Neural cell (in vitro differentiated cells): Measurements from ENCODE around the gene ATP11A. TPM values are rescaled to one million over a fixed set of nuclear protein-coding genes. Genes with fewer than 3 reads are reported as not detected.

Experiments
- H2AFZ ChIP-seq: fragments of 200-600, 300-800 bp; sonication (generic), shearing (Covaris generic); 2 replicates; pipeline ENCODE4 v1.6.0; 2014; ENCODE audit warnings: low read depth, mild to moderate bottlenecking, antibody characterized with exemption, low read length, moderate library complexity
- H3F3A ChIP-seq: fragments of 200-600 bp; shearing (Covaris generic); 2 replicates; pipeline ENCODE4 v1.6.1; 2016; ENCODE audit warnings: mild to moderate bottlenecking, moderate library complexity, mixed read lengths, antibody characterized with exemption, low read length; ENCODE audit not compliant: insufficient read depth, poor library complexity, severe bottlenecking
- H3K27ac ChIP-seq: fragments of 200-600, 300-800 bp; sonication (generic), shearing (Covaris generic); 2 replicates; pipeline ENCODE4 v1.5.1; 2014; ENCODE audit warnings: mild to moderate bottlenecking, low read length, moderate library complexity
- H3K27me3 ChIP-seq: fragments of 300-800, 200-600 bp; sonication (generic), shearing (Covaris generic); 2 replicates; pipeline ENCODE4 v1.6.0; 2014; ENCODE audit warnings: mild to moderate bottlenecking, low read depth, low read length, moderate library complexity; ENCODE audit not compliant: insufficient read depth
- H3K36me3 ChIP-seq: fragments of 300-800, 200-600 bp; sonication (generic), shearing (Covaris generic); 2 replicates; pipeline ENCODE4 v1.5.1; 2014; ENCODE audit warnings: mild to moderate bottlenecking, antibody characterized with exemption, low read length, moderate library complexity; ENCODE audit not compliant: insufficient read depth
- H3K4me2 ChIP-seq: fragments of 300-800, 200-600 bp; sonication (generic), shearing (Covaris generic); 2 replicates; pipeline ENCODE4 v1.6.0; 2014; ENCODE audit warnings: mild to moderate bottlenecking, low read length
- H3K4me3 ChIP-seq: fragments of 300-800, 200-600 bp; sonication (generic), shearing (Covaris generic); 2 replicates; pipeline ENCODE4 v1.5.1; 2014; ENCODE audit warnings: mild to moderate bottlenecking, low read length, moderate library complexity
- H3K79me2 ChIP-seq: fragments of 200-600 bp; shearing (Covaris generic); replicated peaks from 2 replicates; pipeline ENCODE4 v1.6.0; 2014; ENCODE audit warnings: mild to moderate bottlenecking, low read length, moderate library complexity; ENCODE audit not compliant: insufficient read depth
- H3K9ac ChIP-seq: fragments of 300-800, 200-600 bp; sonication (generic), shearing (Covaris generic); 2 replicates; pipeline ENCODE4 v1.6.1; 2016; ENCODE audit warnings: mild to moderate bottlenecking, low read length, mixed read lengths
- H3K9me2 ChIP-seq: fragments of 200-600 bp; shearing (Covaris generic); 2 replicates; pipeline ENCODE4 v1.6.1; 2016; ENCODE audit warnings: mild to moderate bottlenecking, low read length, mixed read lengths; ENCODE audit not compliant: insufficient read depth
- H3K9me3 ChIP-seq: fragments of 200-600, 300-800 bp; sonication (generic), shearing (Covaris generic); 2 replicates; pipeline ENCODE4 v1.6.1; 2016; ENCODE audit warnings: mild to moderate bottlenecking, mixed run types, low read length, moderate library complexity, mixed read lengths
- H4K20me1 ChIP-seq: fragments of 200-600 bp; shearing (Covaris generic); 2 replicates; pipeline ENCODE4 v1.6.1; 2016; ENCODE audit warnings: mild to moderate bottlenecking, mixed run types; ENCODE audit not compliant: insufficient read depth
- CTCF ChIP-seq: fragments of 450-650 bp; IDR thresholded peaks from 2 replicates; pipeline ENCODE4 v1.5.1; 2014; ENCODE audit warnings: antibody characterized with exemption, mild to moderate bottlenecking, moderate library complexity; ENCODE audit not compliant: poor library complexity, severe bottlenecking
- EP300 ChIP-seq: fragments of 450-650 bp; conservative IDR thresholded peaks from 2 replicates; pipeline ENCODE4 v1.6.1; 2014; ENCODE audit warnings: antibody characterized with exemption, mild to moderate bottlenecking, moderate library complexity; ENCODE audit not compliant: poor library complexity, severe bottlenecking
- EZH2 ChIP-seq: fragments of 200-600, 300-800 bp; shearing (Covaris generic), sonication (generic); IDR thresholded peaks from 2 replicates; pipeline ENCODE4 v1.6.1; 2014; ENCODE audit warnings: antibody characterized with exemption, low read length, borderline replicate concordance, mild to moderate bottlenecking; ENCODE audit not compliant: insufficient read depth, poor library complexity, severe bottlenecking
- MXI1 ChIP-seq: fragments of 450-650 bp; conservative IDR thresholded peaks from 2 replicates; pipeline ENCODE4 v1.6.1; 2014; ENCODE audit warnings: antibody characterized with exemption, mild to moderate bottlenecking; ENCODE audit not compliant: poor library complexity, severe bottlenecking
- POLR2AphosphoS5 ChIP-seq: IDR thresholded peaks from 2 replicates; pipeline ENCODE4 v1.6.1; 2012
- RAD21 ChIP-seq: fragments of 450-650 bp; conservative IDR thresholded peaks from 2 replicates; pipeline ENCODE4 v1.6.1; 2014; ENCODE audit warnings: antibody characterized with exemption, mild to moderate bottlenecking, moderate library complexity
- REST ChIP-seq: IDR thresholded peaks from 2 replicates; pipeline ENCODE4 v1.6.1; 2012; ENCODE audit warnings: borderline replicate concordance
- SMC3 ChIP-seq: fragments of 450-650 bp; conservative IDR thresholded peaks from 2 replicates; pipeline ENCODE4 v1.6.1; 2014; ENCODE audit warnings: antibody characterized with exemption, mild to moderate bottlenecking, moderate library complexity; ENCODE audit not compliant: poor library complexity
- TAF1 ChIP-seq: IDR thresholded peaks from 2 replicates; pipeline ENCODE4 v1.6.1; 2012; ENCODE audit warnings: low read depth
- polyA plus RNA-seq: library from polyadenylated mRNA; depleted of rRNA; stranded (reverse); fragments of >200 nt; gene quantifications from 2 replicates; pipeline ENCODE4 v1.2.3, GENCODE V29; 2014

Gene ATP11A
- polyA plus RNA-seq, 1 donor from 2014 or later, result 3.0 TPM

- no peaks in the 10 kb centered on the region for H3K9me3 ChIP-seq
- no peak overlapping the region for H2AFZ ChIP-seq
- no peaks in the 10 kb centered on the region for H3K36me3 ChIP-seq
- H3K27ac ChIP-seq, result no peak overlapping the region
- H3K27me3 ChIP-seq, result no peaks in the 10 kb centered on the region
- H4K20me1 ChIP-seq, result no peaks in the 10 kb centered on the region
- no peaks in the 10 kb centered on the region for H3K9me2 ChIP-seq
- H3K79me2 ChIP-seq, result no peaks in the 10 kb centered on the region
- H3F3A ChIP-seq, result no peaks in the 10 kb centered on the region
- H3K9ac ChIP-seq, result no peak overlapping the region
- H3K4me3 ChIP-seq, result no peak overlapping the region
- no peak overlapping the region for H3K4me2 ChIP-seq
- TF ChIP-seq RAD21 (no peak), SMC3 (no peak), EZH2 (no peak), MXI1 (no peak), CTCF (no peak), POLR2AphosphoS5 (no peak), TAF1 (no peak), EP300 (no peak), REST (no peak)
These were observed 119.8 kb downstream of the ATP11A start for GRCh38 chr13:112809332-112810315.

- Histone ChIP-seq H3K36me3 (no peaks in the 10 kb centered on the region), H3K9me2 (no peaks in the 10 kb centered on the region), H2AFZ (no peak overlapping the region), H3F3A (no peaks in the 10 kb centered on the region), H3K9ac (no peak overlapping the region), H3K9me3 (no peaks in the 10 kb centered on the region), H3K4me3 (no peak overlapping the region), H3K27me3 (no peaks in the 10 kb centered on the region), H4K20me1 (no peaks in the 10 kb centered on the region), H3K4me2 (no peak overlapping the region), H3K27ac (no peak overlapping the region), H3K79me2 (no peaks in the 10 kb centered on the region)
- TF ChIP-seq RAD21, result no peak
- TF ChIP-seq EP300, result no peak
- TF ChIP-seq SMC3, result no peak
- no peak for TF ChIP-seq CTCF
- no peak for TF ChIP-seq REST
- TF ChIP-seq EZH2, result no peak
These were observed 120.8 kb downstream of the ATP11A start for GRCh38 chr13:112810608-112811007.
